ENCODE data around the gene PSMD13.

DNA sequence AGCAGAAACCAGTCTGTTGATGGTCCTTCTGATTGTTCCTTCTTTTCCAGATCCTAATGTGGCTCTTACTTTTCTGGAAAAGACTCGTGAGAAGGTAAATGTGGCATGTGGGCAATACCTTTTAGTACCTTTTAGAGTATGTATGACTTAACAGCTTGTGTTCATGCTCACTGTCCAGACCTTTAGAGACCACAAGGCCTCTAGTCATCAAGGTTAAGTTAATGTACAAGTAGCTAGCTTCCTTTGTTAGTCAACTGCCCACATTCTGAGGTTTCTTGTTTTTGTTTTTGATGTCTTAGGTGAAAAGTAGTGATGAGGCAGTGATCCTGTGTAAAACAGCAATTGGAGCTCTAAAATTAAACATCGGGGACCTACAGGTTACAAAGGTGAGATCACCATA lies 7.6 kb downstream of the PSMD13 start:
- TF ChIP-seq ZFP30 (CRISPR knock-in tag; IDR thresholded peaks at IDR 0.05): no peak
- no peak for TF ChIP-seq PPARA (CRISPR knock-in tag; IDR thresholded peaks at IDR 0.05; ENCODE audit: borderline replicate concordance)
- TF ChIP-seq SNAI2 (CRISPR knock-in tag; IDR thresholded peaks at IDR 0.05): no peak
- TF ChIP-seq, protein P1, sequence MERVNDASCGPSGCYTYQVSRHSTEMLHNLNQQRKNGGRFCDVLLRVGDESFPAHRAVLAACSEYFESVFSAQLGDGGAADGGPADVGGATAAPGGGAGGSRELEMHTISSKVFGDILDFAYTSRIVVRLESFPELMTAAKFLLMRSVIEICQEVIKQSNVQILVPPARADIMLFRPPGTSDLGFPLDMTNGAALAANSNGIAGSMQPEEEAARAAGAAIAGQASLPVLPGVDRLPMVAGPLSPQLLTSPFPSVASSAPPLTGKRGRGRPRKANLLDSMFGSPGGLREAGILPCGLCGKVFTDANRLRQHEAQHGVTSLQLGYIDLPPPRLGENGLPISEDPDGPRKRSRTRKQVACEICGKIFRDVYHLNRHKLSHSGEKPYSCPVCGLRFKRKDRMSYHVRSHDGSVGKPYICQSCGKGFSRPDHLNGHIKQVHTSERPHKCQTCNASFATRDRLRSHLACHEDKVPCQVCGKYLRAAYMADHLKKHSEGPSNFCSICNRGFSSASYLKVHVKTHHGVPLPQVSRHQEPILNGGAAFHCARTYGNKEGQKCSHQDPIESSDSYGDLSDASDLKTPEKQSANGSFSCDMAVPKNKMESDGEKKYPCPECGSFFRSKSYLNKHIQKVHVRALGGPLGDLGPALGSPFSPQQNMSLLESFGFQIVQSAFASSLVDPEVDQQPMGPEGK (CRISPR knock-in tag; IDR thresholded peaks at IDR 0.05; ENCODE audit: borderline replicate concordance): no peak
- TF ChIP-seq ZNF565 (CRISPR knock-in tag; conservative IDR thresholded peaks at IDR 0.05; ENCODE audit: low read depth): no peak
- TF ChIP-seq, protein P2, sequence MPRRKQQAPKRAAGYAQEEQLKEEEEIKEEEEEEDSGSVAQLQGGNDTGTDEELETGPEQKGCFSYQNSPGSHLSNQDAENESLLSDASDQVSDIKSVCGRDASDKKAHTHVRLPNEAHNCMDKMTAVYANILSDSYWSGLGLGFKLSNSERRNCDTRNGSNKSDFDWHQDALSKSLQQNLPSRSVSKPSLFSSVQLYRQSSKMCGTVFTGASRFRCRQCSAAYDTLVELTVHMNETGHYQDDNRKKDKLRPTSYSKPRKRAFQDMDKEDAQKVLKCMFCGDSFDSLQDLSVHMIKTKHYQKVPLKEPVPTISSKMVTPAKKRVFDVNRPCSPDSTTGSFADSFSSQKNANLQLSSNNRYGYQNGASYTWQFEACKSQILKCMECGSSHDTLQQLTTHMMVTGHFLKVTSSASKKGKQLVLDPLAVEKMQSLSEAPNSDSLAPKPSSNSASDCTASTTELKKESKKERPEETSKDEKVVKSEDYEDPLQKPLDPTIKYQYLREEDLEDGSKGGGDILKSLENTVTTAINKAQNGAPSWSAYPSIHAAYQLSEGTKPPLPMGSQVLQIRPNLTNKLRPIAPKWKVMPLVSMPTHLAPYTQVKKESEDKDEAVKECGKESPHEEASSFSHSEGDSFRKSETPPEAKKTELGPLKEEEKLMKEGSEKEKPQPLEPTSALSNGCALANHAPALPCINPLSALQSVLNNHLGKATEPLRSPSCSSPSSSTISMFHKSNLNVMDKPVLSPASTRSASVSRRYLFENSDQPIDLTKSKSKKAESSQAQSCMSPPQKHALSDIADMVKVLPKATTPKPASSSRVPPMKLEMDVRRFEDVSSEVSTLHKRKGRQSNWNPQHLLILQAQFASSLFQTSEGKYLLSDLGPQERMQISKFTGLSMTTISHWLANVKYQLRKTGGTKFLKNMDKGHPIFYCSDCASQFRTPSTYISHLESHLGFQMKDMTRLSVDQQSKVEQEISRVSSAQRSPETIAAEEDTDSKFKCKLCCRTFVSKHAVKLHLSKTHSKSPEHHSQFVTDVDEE (CRISPR knock-in tag; IDR thresholded peaks at IDR 0.05): no peak
- no peak for TF ChIP-seq TOX (CRISPR knock-in tag; IDR thresholded peaks at IDR 0.05; ENCODE audit: borderline replicate concordance)

Measured in SK-N-SH treated with all-trans-retinoic acid at 6 μM for 48 hours (cell line).